Activated CD8-positive, alpha-beta memory T cell treated with anti-CD3 and anti-CD28 coated beads, Interleukin-2, amount 50 U/mL, for 24 hours (primary cell): ENCODE measurements around the gene ATN1.
"Not testable (repeated sequence)": the region's sequence is repeated elsewhere in the genome, so short reads cannot be mapped to it uniquely, and the experiment has no call there.

Source experiments
- DNase-seq: peaks from one replicate; pipeline ENCODE4 v3.0.0-alpha.2; 2020; ENCODE audit errors: extremely low read depth

ATN1 gene, protein sequence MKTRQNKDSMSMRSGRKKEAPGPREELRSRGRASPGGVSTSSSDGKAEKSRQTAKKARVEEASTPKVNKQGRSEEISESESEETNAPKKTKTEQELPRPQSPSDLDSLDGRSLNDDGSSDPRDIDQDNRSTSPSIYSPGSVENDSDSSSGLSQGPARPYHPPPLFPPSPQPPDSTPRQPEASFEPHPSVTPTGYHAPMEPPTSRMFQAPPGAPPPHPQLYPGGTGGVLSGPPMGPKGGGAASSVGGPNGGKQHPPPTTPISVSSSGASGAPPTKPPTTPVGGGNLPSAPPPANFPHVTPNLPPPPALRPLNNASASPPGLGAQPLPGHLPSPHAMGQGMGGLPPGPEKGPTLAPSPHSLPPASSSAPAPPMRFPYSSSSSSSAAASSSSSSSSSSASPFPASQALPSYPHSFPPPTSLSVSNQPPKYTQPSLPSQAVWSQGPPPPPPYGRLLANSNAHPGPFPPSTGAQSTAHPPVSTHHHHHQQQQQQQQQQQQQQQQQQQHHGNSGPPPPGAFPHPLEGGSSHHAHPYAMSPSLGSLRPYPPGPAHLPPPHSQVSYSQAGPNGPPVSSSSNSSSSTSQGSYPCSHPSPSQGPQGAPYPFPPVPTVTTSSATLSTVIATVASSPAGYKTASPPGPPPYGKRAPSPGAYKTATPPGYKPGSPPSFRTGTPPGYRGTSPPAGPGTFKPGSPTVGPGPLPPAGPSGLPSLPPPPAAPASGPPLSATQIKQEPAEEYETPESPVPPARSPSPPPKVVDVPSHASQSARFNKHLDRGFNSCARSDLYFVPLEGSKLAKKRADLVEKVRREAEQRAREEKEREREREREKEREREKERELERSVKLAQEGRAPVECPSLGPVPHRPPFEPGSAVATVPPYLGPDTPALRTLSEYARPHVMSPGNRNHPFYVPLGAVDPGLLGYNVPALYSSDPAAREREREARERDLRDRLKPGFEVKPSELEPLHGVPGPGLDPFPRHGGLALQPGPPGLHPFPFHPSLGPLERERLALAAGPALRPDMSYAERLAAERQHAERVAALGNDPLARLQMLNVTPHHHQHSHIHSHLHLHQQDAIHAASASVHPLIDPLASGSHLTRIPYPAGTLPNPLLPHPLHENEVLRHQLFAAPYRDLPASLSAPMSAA (N-terminal part only)

DNA sequence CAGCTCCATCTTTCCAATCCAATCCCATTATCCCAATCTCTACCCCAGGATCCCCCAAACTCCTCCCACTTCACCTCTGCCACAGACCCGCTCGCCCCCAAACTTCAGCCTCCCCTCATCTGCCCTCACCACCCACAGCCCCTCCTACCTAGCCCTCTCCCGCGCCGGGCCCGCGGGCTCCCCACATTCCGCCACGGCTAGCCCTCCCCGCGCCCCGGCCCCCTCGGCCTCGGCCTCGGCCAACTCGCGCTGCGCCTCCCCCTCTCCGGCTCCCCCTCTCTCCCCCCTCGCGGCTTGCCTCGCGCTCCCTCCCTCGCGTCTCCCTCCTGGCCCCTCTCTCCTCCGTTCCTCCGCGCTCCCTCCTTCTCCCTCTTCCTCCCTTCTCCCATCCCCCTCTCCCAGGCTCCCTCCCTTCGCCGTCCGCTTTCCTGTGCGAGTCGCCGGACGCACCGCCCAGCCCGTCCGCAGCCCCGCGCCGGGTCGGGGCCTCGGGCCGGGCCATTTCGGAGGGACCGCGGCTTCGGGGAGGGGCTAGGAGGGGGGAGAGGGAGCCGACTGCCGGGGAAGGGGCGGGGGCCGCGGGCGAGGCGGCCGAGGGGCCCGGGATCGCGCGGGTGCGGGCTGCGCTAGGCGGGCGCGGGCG is at the start of gene ATN1:
ATN1 (plus strand) TSS at position 581 of the 643 bp plus-strand sequence. CDS start 6,043 bp downstream, outside the sequence.
- DNase-seq = no peak

DNA sequence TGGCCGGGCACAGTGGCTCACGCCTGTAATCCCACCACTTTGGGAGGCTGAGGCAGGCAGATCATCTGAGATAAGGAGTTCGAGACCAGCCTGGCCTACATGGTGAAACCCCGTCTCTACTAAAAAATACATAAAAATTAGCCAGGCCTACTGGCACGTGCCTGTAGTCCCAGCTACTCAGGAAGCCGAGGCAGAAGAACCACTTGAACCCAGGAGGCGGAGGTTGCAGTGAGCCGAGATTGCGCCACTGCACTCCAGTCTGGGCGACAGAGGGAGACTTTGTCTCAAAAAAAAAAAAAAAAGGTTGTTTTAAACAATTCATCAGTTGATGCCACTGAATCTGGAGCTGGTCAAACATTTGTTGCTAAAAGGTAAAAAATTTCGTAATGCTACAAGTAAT is 47.9 kb upstream of the ATN1 start:
- DNase-seq = not testable (repeated sequence)

DNA sequence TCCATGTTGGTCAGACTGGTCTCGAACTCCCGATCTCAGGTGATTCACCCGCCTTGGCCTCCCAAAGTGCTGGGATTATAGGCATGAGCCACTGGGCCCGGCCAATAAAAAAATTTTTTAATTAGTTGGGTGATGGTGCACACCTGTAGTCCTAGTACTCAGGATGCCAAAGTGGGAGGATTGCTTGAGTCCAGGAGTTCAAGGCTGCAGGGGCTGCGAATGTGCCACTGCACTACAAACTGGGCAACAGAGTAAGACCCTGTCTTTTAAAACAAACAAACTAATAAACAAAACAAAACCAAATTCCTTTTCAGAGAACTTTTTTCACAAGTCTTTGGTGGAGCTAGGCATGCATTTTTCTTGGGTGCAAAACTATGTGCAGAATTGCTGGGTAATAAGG is 44.5 kb upstream of the ATN1 start:
- DNase-seq = no peak

DNA sequence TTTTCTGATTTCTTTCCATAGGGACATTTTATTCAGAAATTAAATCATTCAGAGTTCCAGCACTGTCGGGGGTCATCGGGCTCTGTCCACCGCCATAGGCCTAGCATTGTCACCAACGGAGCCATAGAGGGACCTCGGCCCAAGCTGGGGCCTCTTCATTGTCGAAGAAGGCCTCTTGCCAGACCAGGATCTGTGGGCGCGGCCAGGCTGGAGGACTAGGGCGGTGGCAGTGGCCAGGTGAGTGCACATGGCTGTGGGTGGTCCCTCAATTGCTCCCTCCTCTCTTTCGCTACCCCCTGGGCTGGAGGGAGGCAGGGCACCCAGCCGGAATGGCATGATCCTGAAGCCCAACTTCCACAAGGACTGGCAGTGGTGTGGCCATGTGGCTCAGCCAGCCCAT is 44.1 kb upstream of the ATN1 start:
- DNase-seq = no peak

DNA sequence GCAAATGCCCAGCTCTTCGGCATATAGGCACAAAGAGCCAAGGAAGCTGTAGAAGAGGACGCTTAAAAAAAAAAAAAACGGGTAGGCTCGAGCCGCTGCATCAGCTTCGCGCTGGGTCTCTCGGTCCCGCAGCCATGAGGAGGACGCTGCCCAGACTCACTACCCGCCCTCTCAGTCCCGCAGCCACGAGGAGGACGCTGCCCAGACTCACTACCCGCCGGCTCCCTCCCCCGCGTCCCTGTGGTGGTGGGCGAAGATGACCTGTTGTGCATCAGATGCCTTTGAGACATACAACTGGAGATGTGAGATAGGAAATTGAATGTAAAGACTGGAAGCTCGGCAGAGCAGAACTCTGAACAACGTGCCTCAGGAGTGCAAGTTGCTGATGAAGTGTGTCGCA is 43.2 kb upstream of the ATN1 start:
- DNase-seq = no peak

DNA sequence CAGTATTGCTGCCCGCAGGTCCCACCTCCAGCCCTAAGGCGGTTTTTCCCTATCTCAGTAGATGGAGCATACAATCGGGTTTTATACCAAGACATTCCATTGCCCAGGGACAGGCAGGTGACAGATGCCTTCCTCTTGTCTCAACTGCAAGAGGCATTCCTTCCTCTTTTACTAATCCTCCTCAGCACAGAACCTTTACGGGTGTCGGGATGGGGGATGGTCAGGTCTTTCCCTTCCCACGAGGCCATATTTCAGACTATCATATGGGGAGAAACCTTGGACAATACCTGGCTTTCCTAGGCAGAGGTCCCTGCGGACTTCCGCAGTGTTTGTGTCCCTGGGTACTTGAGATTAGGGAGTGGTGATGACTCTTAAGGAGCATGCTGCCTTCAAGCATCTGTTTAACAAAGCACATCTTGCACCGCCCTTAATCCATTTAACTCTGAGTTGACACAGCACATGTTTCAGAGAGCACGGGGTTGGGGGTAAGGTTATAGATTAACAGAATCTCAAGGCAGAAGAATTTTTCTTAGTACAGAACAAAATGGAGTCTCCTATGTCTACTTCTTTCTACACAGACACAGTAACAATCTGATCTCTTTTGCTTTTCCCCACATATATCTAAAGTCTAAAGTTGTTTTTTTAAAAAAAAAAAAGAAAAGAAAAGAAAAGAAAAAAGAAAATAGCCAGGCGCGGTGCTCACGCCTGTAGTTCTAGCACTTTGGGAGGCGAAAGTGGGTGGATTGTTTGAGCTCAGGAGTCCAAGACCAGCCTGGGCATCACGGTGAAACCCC is 41.4 kb upstream of the ATN1 start:
- not testable (repeated sequence) for DNase-seq

DNA sequence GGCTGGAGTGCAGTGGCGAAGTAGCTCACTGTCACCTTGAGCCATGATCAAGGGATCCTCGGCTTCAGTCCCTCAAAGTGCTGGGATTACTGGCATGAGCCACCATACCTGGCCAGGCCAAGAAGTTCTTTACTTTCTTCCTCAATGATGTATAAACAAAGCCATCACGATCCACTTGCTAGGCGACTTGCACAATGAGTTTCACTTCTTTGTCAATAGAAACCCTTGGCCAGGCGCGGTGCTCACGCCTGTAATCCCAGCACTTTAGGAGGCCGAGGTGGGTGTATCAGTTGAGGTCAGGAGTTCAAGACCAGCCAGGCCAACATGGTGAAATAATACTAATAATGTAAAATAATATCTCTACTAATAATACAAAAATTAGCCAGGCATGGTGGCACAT is 40.3 kb upstream of the ATN1 start:
- DNase-seq = no peak

DNA sequence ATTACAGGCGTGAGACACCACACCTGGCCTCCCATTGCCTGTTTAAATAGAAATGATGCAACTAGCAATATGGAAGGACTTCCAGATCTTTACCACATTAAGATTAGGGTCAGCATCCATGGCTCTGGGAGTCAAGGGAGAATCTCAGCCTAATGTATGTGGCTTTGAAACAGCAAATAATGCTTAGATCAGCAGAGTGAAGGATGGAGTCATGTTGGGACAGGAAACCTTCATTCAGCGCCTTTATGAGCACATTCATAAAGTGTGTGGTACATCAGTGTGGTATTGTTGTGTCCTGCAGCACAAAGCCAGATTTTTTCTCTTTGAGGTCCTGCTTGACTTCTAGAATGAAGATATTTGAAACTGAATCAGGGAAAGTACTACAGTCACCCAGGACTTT is 39.4 kb upstream of the ATN1 start:
- DNase-seq = no peak

DNA sequence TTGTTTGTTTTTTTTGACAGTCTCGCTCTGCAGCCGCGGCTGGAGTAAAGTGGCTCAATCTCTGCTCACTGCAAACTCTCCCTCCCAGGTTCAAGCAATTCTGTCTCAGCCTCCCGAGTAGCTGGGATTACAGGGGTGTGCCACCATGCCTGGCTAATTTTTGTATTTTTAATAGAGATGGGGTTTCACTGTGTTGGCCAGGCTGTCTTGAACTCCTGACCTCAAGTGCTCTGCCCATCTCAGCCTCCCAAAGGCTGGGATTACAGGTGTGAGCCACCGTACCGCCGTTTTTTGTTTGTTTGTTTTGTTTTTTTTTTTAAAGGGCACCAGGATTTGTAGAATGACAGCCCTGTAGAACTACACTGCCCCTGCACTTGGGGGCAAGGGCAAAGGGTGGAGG is 39.0 kb upstream of the ATN1 start:
- not testable (repeated sequence) for DNase-seq

DNA sequence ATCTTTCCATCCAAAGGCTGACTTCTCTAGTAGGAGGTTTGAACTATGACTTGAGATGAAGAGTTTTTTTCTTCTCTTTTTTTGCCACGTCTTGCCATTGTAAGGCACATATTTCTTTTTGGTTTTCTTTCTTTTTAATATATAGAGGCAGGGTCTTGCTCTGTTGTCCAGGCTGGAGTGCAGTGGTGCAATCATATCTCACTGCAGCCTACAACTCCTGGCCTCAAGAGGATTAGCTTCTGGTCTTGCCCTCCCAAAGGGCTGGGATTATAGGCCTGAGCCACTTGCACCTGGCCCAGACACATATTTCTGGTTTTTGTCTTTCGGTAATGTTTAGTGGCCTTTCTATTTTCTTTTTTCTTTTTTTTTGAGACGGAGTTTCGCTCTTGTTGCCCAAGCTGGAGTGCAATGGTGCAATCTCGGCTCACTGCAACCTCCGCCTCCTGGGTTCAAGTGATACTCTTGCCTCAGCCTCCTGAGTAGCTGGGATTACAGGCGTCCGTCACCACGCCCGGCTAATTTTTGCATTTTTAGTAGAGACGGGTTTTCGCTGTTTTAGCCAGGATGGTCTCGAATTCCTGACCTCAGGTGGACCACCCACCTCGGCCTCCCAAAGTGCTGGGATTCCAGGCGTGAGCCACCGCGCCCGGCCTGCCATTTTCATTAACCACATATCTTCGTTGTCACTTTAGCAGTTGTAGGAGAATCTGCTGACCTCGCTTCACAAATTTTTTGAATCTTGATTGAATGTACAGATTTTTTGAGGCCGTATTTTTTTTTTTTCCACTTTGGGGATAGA is 37.8 kb upstream of the ATN1 start:
- DNase-seq = not testable (repeated sequence)

DNA sequence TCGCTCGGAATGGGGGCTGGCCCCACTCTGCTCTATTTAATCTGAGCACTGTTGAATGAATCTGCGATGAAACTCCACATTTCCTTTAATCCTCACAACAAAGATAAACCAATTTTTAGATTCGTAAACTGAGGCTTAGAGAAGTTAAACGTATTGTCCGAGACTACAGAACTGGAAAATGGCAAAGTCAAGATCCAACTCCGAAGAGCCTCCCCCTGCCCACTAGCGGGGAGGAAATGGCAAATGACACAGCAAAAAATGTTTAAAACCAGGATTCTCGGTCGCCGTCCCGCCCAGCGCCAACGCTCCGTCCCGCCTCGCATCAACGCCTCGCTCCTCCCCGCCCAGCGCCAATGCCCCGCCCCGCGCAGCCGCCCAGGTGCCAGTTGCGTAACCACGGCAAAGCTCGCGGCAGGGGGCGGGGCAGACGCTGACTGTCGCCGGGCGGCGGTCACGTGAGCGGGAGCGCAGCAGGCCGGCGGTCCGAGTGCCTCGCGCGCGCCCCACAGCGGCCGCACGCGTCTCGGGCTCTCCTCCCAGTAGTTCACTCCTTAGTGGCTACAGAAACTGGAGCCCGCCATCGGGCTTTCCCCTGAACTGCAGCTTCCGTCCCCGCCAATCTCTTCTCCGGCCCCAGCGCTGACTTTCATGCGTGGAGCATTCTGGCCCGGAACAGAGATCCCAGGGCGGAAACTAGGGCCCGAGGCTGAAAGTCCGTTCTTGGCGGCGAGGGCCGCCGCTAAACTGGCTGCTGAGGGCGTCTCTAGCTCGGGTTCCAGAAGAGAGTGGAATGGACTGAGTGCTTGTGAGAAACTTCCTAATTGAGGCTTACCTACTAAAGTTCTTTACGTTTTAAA is 36.7 kb upstream of the ATN1 start:
- peak; percentile 91 for DNase-seq

DNA sequence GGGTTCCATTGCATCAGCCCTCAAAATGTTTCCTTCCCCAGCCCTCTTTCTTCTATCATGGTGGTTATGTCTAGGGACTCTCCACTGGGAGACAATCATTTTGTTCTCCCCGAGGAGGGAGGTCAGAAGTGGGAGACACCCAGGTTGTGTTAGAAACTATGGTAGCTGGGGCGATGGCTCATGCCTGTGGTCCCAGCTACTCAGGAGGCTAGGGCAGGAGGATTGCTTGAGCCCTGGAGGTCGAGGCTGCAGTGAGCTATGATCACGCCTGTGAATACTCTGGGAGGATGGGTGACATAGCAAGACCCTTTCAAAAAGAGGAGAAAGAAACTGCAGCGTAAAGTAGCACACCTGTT is 36.1 kb upstream of the ATN1 start:
- DNase-seq = no peak

DNA sequence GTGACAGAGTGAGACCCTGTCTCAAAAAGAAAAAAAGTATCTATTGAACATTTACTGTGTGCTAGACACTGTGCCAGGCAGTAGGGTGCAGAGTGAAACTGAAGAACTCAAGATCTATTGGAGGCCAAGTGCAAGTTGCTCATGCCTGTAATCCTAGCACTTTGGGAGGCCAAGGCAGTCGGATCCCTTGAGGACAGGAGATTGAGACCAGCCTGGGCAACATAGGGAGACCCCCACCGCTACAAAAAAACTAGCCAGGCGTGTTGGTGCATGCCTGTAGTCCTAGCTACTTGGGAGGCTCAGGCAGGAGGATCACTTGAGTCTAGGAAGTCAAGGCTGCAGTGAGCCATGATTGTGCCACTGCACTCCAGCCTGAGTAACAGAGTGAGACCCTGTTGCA is 35.1 kb upstream of the ATN1 start:
- DNase-seq = not testable (repeated sequence)

DNA sequence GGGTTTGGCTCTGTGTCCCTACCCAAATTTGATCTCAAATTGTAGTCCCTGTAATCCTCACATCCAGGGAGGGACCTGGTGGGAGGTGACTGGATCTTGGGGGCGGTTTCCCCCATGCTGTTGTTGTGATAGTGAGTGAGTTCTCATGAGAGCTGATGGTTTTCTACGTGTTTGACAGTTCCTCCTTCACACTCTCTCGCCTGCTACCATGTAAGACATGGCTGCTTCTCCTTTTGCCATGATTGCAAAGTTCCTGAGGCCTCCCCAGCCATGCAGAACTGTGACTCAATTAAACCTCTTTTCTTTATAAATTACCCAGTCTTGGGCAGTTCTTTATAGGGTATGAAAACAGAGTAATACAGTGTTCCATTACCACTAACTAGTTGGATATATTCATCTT is 33.4 kb upstream of the ATN1 start:
- DNase-seq = no peak

DNA sequence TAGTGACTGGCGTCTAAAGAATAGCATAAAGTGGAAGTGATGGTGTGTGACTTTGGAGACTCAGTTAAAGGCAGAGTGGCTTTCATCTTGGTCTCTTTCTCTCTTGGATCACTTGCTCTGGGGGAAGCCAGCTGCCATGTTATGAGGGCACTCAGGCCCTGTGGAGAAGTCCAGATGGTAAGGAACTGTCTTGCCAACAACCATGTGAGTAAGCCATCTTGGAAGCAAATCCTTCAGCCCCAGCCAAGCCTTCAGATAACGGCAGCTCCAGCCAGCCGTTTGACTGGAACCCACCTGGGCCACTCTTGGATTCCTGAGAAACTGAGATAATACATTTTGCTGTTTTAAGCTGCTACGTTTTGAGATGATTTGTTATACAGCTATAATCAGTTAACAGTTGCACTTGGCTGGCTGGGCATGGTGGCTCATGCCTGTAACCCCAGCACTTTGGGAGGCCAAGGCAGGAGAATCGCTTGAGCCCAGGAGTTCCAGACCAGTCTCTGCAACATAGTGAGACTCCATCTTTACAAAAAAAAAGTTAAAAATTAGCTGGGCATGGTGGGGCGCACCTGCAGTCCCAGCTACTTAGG is 30.8 kb upstream of the ATN1 start:
- DNase-seq = no peak

DNA sequence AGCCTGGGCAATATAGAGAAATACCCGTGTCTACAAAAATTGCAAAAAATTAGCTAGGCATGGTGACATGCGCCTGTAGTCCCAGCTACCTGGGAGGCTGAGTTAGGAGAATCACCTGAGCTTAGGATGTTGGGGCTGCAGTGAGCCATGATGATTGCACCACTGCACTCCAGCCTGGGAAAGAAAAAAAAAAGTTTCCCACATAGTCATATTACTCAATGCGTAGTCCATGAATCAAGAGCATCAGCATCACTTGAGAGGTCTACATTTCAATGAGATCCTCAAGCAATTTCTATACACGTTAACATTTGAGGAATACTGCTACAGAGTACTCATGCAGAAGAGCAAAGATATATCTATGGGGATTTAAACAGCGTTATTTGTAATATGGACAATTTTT is 28.3 kb upstream of the ATN1 start:
- no peak for DNase-seq

DNA sequence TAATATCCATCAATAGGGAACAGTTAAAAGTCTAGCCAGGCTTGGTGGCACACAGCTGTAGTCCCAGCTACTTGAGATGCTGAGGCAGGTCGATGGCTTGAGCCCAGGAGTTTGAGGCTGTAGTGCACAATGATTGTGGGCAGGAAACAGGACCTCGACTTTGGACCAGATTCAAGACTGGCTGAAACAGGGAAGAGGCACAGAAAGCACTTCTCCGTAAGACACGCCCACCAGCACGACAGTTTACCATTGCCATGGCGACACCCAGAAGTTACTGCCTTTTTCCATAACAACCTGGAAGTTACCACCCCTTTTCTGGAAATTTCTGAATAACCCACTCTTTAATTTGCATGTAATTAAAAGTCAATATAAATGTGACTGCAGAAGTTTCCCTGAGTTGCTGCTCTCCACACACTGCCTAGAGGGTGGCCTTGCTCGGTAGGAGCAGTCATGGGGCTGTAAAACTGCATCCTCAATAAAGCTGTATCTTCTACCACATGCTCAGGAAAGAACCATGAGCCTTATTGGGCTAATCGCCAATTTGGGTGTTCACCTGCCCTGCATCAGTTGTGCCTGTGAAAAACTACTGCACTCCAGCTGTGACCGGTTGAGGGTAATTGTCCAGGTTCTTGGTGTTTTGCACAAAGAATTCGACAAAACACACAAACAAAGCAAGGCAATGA is 27.8 kb upstream of the ATN1 start:
- no peak for DNase-seq

DNA sequence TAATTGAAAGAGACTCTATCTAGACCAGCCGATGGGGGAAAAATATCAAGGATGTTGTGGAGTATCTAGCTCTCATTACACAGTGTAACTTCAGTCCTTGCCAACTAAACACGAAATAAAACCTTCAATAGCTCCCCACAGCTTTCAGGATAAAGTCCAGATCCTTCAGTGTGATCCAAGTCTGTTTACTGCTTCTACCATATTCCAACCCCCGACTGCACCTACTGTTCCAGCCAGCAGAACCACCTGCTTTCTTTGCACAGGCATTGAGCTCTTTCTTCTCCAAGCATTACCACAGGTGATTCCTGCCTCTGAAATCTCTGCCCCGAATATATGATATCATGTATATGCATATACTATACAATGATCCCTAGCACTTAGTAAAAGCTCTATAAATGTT is 25.3 kb upstream of the ATN1 start:
- no peak for DNase-seq
